Measurements from ENCODE around the gene TTC39C.

TTC39C gene

DNA sequence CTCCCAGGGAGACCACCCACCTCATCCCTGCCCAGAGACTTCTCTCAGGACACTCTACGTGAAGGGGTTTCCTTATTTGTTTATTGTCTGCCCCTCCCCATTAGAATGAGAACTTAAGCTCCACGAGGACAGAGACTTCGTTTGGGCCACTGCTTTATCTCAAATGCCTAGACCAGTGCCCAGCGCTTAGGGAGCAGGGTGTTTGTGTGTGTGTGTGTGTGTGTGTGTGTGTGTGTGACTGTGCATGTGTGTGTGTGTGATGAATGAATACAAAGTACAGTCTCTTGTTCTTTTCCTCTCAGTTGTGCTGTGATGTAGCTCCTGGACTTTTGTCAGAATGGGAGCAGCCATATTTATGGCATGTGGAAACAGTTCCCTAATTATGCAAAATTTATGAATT lies 89.9 kb downstream of the TTC39C start:
- no peak for DNase-seq (ENCODE audit: extremely low spot score)
- ChIA-PET CTCF (interaction anchor here (1.0 to 2.7 kb wide), 2 partner anchors 9 to 21 kb away, joined by 3 to 11 read pairs; no protein-coding TSS in a partner anchor), POLR2A (no interaction called here)
- no peak for TF ChIP-seq CTCF (IDR thresholded peaks at IDR 0.05; ENCODE audit: control extremely low read depth, extremely low read depth, low read depth, missing control alignments)

- POLR2A ChIA-PET: no interaction called here
- TF ChIP-seq CTCF (IDR thresholded peaks at IDR 0.05; ENCODE audit: control extremely low read depth, extremely low read depth, low read depth, missing control alignments): no peak
- no peak for DNase-seq (ENCODE audit: extremely low spot score)
- CTCF ChIA-PET: interaction anchor here (0.9 to 1.2 kb wide), 2 partner anchors 9 to 12 kb away, joined by 4 read pairs; no protein-coding TSS in a partner anchor
Observed at GRCh38 chr18:24108641-24109040, 94.1 kb downstream of the TTC39C start.

GRCh38 chr18:24111936-24112335 lies 97.4 kb downstream of the TTC39C start:
- CTCF ChIA-PET: interaction anchor here (1.0 to 1.9 kb wide), 3 partner anchors 9 to 93 kb away, joined by 3 to 7 read pairs (median 3); no protein-coding TSS in a partner anchor
- no peak for TF ChIP-seq CTCF (IDR thresholded peaks at IDR 0.05; ENCODE audit: control extremely low read depth, extremely low read depth, low read depth, missing control alignments)
- no peak for DNase-seq (ENCODE audit: extremely low spot score)
- POLR2A ChIA-PET: no interaction called here

DNA sequence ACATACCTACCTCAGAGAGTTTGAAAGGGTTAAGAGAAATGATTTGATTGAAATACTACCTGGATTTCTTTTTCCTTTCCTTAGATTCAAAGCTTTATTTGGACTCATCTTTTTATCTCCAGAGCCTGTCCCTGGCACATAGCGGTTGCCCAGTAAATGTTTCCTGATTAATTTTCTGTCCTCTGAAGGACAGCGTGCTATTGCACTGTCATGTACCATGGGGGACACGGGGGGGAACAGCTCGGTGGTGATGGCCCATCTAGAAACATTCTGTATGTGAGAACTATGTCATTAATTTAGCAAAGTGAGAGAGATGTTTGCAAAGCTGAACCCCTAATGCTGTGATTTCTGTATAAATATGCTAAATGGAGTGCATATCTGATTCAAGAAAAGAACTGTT lies 97.9 kb downstream of the TTC39C start:
- TF ChIP-seq CTCF (IDR thresholded peaks at IDR 0.05; ENCODE audit: control extremely low read depth, extremely low read depth, low read depth, missing control alignments): no peak
- CTCF ChIA-PET: interaction anchor here (1.0 to 1.9 kb wide), 3 partner anchors 8 to 94 kb away, joined by 3 to 7 read pairs (median 3); no protein-coding TSS in a partner anchor
- no peak for DNase-seq (ENCODE audit: extremely low spot score)
- POLR2A ChIA-PET: no interaction called here

DNA sequence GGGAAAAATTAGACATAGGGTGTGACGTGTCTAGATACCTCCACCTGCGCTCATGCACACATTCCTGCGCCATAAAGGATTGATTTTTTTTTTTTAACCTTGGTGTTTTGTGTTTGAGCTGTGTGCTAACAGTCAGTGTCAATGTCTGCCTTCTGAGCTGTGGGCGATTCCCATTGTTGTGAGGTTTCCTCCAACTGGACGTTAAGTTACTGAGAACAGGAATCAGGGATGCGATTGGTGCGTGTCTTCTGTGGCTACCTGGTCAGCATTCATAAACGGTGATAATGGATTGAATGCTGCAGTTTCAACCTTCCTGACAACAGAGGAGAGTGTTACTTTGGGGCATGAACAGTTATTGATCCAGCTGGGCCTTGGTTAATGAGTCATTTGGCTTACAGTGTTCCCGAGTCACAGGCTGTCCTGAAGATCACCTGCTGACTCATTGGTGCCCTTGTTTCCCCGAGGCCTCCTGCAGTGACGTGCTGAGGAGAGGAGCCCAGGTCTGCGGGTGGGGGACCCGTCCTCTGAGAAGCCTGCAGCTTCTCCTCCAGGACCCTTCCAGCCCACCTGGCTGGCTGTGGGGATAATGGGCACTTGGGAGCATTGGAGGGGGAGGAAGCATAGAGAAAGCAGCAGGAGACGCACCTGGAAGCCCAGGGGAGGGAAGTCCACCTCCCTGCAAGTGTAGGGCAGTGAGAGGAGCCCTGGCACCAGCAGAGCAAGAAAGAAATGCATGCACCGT lies 98.5 kb downstream of the TTC39C start:
- no peak for TF ChIP-seq CTCF (IDR thresholded peaks at IDR 0.05; ENCODE audit: control extremely low read depth, extremely low read depth, low read depth, missing control alignments)
- POLR2A ChIA-PET: no interaction called here
- CTCF ChIA-PET: interaction anchor here (1.2 to 1.9 kb wide), 2 partner anchors 7 to 46 kb away, joined by 3 to 7 read pairs; no protein-coding TSS in a partner anchor
- no peak for DNase-seq (ENCODE audit: extremely low spot score)

GRCh38 chr18:24114924-24115549 lies 100.5 kb downstream of the TTC39C start:
- no peak for TF ChIP-seq CTCF (IDR thresholded peaks at IDR 0.05; ENCODE audit: control extremely low read depth, extremely low read depth, low read depth, missing control alignments)
- POLR2A ChIA-PET: no interaction called here
- no peak for DNase-seq (ENCODE audit: extremely low spot score)
- CTCF ChIA-PET: interaction anchor here (1.4 to 2.3 kb wide), 2 partner anchors 8 to 494 kb away, joined by 3 to 6 read pairs; no protein-coding TSS in a partner anchor

Measured in GM10248 (cell line).